ENCODE data around the gene CFAP65. TPM values are rescaled to one million over a fixed set of nuclear protein-coding genes. Genes with fewer than 3 reads are reported as not detected.
A peak's percentile ranks its signal among the peaks of the same experiment; 100 is the strongest.

Gene CFAP65
- total and polyA plus RNA-seq, 2 of the 13 experiments (the other 11 are each of a cell fraction or from before 2014, with no cell fraction given) = 0.05 TPM; not detected in 1

- Histone ChIP-seq H3K27me3 (ENCODE audit: control insufficient read depth in 1 of 2, insufficient read depth in 2 of 2, low read length in 2 of 2) (peaks cover 41 to 94% of the 10 kb centered on the region in 2 experiments), H4K20me1 (ENCODE audit: insufficient read depth, low read length) (peaks cover 13% of the 10 kb centered on the region; the same call in 1 of the 2 replicates), H3K4me2 (ENCODE audit: low read depth, low read length) (no peak overlapping the region), H2AFZ (ENCODE audit: low read length) (no peak overlapping the region), H3K4me1 (ENCODE audit: insufficient read depth, low read length) (no peaks in the 10 kb centered on the region), H3K36me3 (replicated peaks in 1 of 2; ENCODE audit: control insufficient read depth in 1 of 2, insufficient read depth in 2 of 2, low read length in 2 of 2) (no peaks in the 10 kb centered on the region), H3K79me2 (ENCODE audit: insufficient read depth, low read length) (no peaks in the 10 kb centered on the region), H3K9me3 (ENCODE audit: low read length) (no peaks in the 10 kb centered on the region), H3K9ac (ENCODE audit: insufficient read depth, low read depth, low read length) (no peak overlapping the region), H3K4me3 (replicated peaks in 1 of 3; ENCODE audit: insufficient read depth in 1 of 3, low read depth in 2 of 3, low read length in 3 of 3) (no peak overlapping the region), H3K27ac (ENCODE audit: extremely low read length, insufficient read depth, low read length) (no peak overlapping the region)
- ChIA-PET CTCF (ENCODE audit: low intra/inter-chr PET ratio, low total read pairs) (no interaction called here), POLR2A (no interaction called here)
- no TSS peak for BruUV-seq (replicated peaks)
- in situ Hi-C loops (cut with HindIII; ENCODE audit: extremely low pct_ligation_motif_present, low pct_unique_long_range_greater_than_20kb) = no loop called here
- ATAC-seq (no peak), DNase-seq (ENCODE audit: low spot score) (no peak), FAIRE-seq (no peak)
- TF ChIP-seq NRL (CRISPR knock-in tag; IDR thresholded peaks at IDR 0.05; ENCODE audit: borderline replicate concordance) (no peak), SIX1 (CRISPR knock-in tag; IDR thresholded peaks at IDR 0.05; ENCODE audit: borderline replicate concordance) (no peak), ZNF121 (CRISPR knock-in tag; IDR thresholded peaks at IDR 0.05) (peak; percentile 50; the same call in 1 of the 2 replicates), ZNF329 (CRISPR knock-in tag; IDR thresholded peaks at IDR 0.05; ENCODE audit: low read depth) (no peak), CENPT (CRISPR knock-in tag; IDR thresholded peaks at IDR 0.05; ENCODE audit: low read depth) (no peak), KDM6A (CRISPR knock-in tag; IDR thresholded peaks at IDR 0.05; ENCODE audit: low read depth) (no peak)
- TF ChIP-seq, protein P1, sequence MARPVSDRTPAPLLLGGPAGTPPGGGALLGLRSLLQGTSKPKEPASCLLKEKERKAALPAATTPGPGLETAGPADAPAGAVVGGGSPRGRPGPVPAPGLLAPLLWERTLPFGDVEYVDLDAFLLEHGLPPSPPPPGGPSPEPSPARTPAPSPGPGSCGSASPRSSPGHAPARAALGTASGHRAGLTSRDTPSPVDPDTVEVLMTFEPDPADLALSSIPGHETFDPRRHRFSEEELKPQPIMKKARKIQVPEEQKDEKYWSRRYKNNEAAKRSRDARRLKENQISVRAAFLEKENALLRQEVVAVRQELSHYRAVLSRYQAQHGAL (CRISPR knock-in tag; IDR thresholded peaks at IDR 0.05; ENCODE audit: not compliant biosample characterization) = no peak
- intact Hi-C loops (cut with micrococcal nuclease; ENCODE audit: unreplicated experiment) = no loop called here
- 7% methylated on average over 5 of the region's 9 CpGs for WGBS (ENCODE audit: low lambda C conversion rate)
Observed at GRCh38 chr2:219021591-219021990, 19.7 kb downstream of the CFAP65 start.

DNA sequence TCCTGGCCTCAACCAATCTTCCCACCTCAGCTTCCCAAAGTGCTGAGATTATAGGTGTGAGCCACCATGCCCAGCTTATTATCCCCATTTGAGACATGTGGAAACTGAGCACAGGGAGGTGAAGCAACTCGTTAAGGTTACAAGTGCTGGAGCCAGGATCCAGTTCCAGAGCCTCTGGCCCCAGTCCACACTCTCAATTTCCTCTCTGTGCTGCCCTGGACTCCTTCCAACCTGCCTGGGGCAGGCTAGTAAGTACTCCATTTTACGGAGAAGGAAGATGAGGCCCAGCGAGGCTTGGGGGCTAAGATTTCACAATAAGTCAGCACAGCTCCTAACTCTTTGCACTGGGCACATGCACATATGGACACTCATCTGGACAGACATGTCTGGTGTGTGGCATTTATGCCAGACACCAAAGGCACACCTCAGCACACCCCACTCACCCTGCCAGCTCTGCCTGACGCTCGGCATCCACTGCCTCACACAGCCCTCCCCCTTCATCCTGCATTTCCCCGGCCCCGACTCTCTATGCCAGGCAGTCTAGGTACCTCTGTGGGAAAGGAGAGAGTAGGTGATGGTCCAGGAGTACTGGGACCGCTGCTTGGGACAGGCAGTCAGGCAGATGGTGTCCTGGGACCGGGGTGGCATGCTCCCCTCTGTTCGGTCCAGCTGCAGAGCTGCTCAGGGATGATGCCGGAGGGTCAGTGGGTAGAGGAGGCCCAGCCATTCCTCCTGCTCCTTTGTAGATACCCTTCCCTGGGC is 20.5 kb downstream of the CFAP65 start:
- Histone ChIP-seq H2AFZ (ENCODE audit: low read length) (no peak overlapping the region), H3K4me1 (ENCODE audit: insufficient read depth, low read length) (no peaks in the 10 kb centered on the region), H4K20me1 (ENCODE audit: insufficient read depth, low read length) (peaks cover 11% of the 10 kb centered on the region; the same call in 1 of the 2 replicates), H3K4me3 (replicated peaks in 1 of 3; ENCODE audit: insufficient read depth in 1 of 3, low read depth in 2 of 3, low read length in 3 of 3) (no peak overlapping the region), H3K9me3 (ENCODE audit: low read length) (no peaks in the 10 kb centered on the region), H3K36me3 (replicated peaks in 1 of 2; ENCODE audit: control insufficient read depth in 1 of 2, insufficient read depth in 2 of 2, low read length in 2 of 2) (no peaks in the 10 kb centered on the region), H3K9ac (ENCODE audit: insufficient read depth, low read depth, low read length) (no peak overlapping the region), H3K27ac (ENCODE audit: extremely low read length, insufficient read depth, low read length) (no peak overlapping the region), H3K27me3 (ENCODE audit: control insufficient read depth in 1 of 2, insufficient read depth in 2 of 2, low read length in 2 of 2) (peaks cover 38 to 89% of the 10 kb centered on the region in 2 experiments), H3K4me2 (ENCODE audit: low read depth, low read length) (no peak overlapping the region), H3K79me2 (ENCODE audit: insufficient read depth, low read length) (no peaks in the 10 kb centered on the region)
- ChIA-PET CTCF (ENCODE audit: low intra/inter-chr PET ratio, low total read pairs) (no interaction called here), POLR2A (no interaction called here)
- ATAC-seq = no peak
- TF ChIP-seq HES4 (CRISPR knock-in tag; IDR thresholded peaks at IDR 0.05; ENCODE audit: borderline replicate concordance) = peak; percentile 32; the same call in 1 of the 2 replicates
- no peak for TF ChIP-seq ZFP36L1 (CRISPR knock-in tag; IDR thresholded peaks at IDR 0.05)
- TF ChIP-seq TOPORS (CRISPR knock-in tag; IDR thresholded peaks at IDR 0.05) = no peak
- TF ChIP-seq CENPT (CRISPR knock-in tag; IDR thresholded peaks at IDR 0.05; ENCODE audit: low read depth) = no peak
- TF ChIP-seq CEBPB (IDR thresholded peaks at IDR 0.05; ENCODE audit: borderline replicate concordance, low read depth, low read length) = peak; percentile 53
- FAIRE-seq = no peak
- intact Hi-C loops (cut with micrococcal nuclease; ENCODE audit: unreplicated experiment) = no loop called here
- no peak for DNase-seq (ENCODE audit: low spot score)
- 21% methylated on average over 11 of the region's 11 CpGs for WGBS (ENCODE audit: low lambda C conversion rate)
- BruUV-seq (replicated peaks) = no TSS peak
- in situ Hi-C loops (cut with HindIII; ENCODE audit: extremely low pct_ligation_motif_present, low pct_unique_long_range_greater_than_20kb) = no loop called here

Data from HepG2 (cell line).